Measurements from ENCODE around the gene SLC41A3.

DNA sequence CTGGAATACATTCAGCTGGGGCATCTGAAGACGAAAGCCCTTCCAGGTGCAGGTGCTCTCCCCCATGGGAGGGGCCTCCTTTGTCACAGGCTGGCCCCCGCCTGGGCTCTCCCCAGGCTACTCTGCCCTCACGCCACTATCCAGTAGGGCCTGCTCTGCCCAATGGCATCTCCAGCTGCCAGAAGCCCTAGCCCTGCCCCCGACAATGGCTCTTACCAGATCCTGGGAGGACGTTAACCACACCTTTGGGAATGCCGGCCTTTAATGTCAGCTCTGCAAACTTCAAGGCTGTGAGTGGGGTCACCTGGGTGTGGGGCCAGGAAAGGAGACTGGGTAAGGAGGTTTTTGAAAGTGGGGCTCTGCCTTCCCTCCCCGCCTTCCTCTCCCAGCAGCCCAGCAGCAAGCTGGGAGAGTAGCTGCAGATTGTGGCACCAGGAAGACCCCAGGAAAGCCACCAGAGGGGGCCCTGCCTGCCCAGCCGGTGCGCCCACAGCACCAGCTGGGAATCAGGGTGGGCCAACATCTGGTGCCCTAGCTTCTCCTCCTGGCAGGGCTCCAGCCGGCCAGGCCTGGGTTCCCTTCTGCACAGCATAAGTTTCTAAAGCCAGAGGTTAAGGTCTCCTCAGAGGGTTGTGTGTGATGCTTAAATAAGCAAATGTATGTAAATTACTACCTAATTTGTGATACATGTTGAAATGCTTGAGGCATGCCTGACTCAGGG lies 40.4 kb upstream of the SLC41A3 start:
- TF ChIP-seq, protein P1, sequence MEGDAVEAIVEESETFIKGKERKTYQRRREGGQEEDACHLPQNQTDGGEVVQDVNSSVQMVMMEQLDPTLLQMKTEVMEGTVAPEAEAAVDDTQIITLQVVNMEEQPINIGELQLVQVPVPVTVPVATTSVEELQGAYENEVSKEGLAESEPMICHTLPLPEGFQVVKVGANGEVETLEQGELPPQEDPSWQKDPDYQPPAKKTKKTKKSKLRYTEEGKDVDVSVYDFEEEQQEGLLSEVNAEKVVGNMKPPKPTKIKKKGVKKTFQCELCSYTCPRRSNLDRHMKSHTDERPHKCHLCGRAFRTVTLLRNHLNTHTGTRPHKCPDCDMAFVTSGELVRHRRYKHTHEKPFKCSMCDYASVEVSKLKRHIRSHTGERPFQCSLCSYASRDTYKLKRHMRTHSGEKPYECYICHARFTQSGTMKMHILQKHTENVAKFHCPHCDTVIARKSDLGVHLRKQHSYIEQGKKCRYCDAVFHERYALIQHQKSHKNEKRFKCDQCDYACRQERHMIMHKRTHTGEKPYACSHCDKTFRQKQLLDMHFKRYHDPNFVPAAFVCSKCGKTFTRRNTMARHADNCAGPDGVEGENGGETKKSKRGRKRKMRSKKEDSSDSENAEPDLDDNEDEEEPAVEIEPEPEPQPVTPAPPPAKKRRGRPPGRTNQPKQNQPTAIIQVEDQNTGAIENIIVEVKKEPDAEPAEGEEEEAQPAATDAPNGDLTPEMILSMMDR (IDR thresholded peaks at IDR 0.05) = no peak
- TF ChIP-seq POLR2A (IDR thresholded peaks at IDR 0.05) = no peak
